Endothelial cell of hepatic sinusoid (primary cell): Measurements from ENCODE around the gene MAGEF1.
"Not testable (repeated sequence)": the region's sequence is repeated elsewhere in the genome, so short reads cannot be mapped to it uniquely, and the experiment has no call there.

Experiments used
- in situ Hi-C: cut with HindIII; loops from 2 replicates; pipeline ENCODE4 v1.10.0; 2017; ENCODE audit warnings: low sequenced_read_pairs

The MAGEF1 gene

GRCh38 chr3:184743248-184743647 is 31.4 kb upstream of the MAGEF1 start:
- in situ Hi-C loops = no loop called here

DNA sequence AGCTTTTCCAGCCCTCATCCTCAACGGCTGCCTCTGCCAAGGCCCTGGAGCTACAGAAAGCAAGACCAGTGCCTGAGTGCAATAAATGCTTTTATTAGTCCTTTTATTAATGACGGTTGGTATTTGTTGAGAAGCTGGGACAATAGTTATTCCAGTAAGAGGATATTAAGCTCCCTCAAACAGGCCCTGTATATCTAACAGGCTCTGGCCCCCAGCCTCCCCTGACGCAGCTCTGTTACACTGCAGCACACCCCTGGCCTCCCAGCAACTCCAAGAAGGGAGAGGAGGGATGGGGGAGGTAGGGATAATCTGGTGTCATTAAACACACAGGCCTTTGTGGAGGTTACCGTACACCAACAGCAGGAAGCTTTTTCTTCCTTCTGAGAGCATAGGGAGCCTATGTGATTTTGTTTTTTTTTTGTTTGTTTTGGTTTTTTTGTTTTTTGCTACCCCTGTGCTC is 30.8 kb upstream of the MAGEF1 start:
- in situ Hi-C loops = no loop called here

- in situ Hi-C loops = no loop called here
Observed at GRCh38 chr3:184741798-184742675, 30.2 kb upstream of the MAGEF1 start.

DNA sequence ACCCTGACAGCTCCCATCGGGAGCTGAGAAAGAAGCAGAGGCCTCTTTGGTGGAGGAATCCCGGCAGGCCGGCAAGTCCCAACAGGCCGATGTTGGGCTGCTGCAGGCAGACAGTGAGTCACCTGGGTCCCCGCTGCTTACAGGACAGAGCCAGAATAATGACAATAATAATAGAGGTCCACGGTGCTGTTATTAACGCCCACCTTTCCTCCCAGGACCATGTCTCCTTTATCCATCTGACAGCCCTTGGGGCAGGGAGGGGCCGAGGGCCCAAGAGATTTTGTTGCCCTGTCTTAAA is 29.3 kb upstream of the MAGEF1 start:
- in situ Hi-C loops = no loop called here

DNA sequence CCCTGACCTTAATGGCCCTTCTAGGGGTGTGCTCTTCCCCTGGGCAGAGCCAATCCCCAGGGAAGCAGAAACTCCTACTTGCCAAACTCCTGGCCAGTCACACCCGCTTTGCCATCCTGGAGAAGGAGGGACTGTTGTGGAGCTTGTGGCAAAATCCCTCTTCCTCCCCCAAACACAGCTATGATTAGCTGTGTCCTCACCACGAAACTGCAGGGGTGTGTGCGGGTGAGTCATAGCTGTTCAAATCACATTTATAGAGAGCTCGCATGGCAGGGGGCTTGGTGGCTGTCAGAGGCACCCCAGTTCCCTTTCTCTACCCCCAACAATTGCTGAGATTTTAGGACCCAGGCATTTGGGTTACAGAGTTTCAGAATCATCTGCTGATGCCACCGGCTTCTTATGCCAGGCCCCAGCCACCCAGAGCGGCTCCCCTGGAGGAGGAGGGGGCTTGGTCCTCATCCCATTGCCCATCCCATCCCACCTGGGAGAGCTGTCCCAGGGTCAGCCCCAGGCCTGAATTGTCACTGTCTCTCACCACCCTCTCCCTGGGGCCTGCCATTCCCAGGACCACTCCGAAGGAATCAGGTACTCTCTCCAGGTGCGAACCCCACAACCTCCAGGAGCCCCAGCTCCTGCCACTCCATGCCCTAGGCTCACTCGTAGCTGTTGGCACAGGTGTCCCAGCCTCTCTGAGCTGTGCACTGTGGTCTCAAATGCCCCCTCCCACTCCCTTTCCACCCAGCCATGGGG is 28.8 kb upstream of the MAGEF1 start:
- in situ Hi-C loops = no loop called here

- in situ Hi-C loops = no loop called here
Observed at GRCh38 chr3:184739594-184740505, 28.0 kb upstream of the MAGEF1 start.

DNA sequence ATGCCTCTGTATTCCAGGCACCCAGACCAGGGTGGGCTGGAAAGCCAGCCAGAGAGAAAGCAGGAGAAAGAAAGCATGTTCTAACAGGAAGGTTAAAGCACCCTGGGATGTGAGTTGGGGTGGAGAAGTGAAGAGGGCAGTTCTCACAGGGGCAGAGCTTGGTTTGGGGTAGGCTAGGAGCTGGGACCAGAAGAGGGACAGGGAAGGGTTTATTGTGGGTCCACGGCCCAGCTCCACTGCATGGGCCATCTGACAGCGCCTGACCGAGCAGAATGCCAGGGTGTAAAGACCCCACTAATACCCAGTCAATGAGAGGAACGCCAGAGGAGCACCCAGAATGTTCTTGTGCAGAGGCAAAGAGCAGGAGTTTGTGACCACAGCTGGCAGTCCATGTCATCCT is 27.1 kb upstream of the MAGEF1 start:
- in situ Hi-C loops = no loop called here

GRCh38 chr3:184738506-184738890 is 26.6 kb upstream of the MAGEF1 start:
- in situ Hi-C loops = no loop called here

DNA sequence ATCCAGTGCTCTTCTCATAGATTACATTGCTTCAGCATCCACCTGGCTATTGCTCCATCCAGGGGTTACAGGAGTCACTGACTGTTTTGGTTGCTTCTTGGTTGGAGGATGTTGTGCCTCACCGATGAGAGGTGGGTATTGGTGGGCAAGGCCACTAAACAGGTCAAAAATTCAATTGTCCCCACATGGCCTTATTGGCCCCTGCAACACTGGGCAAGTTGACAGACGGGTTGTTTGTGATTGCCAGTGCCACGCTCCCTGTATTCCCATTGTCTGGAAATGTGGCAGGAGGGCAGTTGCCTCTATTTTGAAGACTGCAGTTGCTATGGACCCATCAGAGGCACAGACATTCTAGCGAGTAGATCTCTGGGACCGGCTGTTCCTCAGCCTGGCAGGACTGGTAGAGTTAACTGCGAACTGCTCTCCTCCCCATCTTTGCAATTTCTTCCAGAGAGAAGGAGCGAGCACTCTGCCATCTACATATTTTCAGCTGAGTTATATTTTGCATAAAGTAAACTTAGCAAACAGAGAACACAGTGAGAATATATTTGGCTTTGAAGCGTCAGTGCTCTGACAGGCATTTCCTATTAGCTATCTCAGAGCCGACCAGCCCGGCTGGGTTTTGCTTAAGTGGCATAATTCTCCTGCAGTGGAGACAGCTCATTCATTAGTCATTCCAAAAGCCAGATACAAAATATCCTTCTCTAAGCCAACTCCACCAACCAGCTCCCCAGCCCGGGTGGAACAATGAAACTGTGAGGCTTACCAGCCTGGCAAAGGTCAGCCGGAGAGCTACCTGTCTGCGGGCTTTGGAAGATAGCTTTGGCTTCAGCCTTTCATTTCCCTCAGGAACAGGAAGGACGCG is 26.0 kb upstream of the MAGEF1 start:
- in situ Hi-C loops = no loop called here

DNA sequence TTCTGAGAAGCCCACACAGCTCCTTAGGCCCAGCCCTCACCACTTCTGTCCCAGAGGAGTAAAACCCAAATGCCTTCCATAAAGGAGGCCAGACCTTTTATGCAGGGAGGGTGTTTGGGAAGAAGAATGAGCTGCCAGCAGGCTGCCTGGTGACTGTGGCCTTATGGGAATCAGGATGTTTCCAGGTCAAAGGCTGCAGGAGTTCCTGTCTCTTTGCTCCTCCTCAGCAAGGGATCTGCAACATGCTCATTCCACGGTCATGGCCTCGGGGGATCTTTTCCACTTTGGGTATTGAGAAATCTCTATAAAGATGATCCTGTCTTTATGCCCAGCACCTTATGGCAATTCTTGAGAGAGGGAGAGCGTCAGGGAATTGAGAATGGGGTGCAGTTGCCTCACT is 25.2 kb upstream of the MAGEF1 start:
- in situ Hi-C loops = no loop called here

GRCh38 chr3:184734903-184735701 is 23.2 kb upstream of the MAGEF1 start:
- in situ Hi-C loops = loop anchor here (5.0 kb wide), 1 partner anchor 62 kb away; no protein-coding TSS in a partner anchor

GRCh38 chr3:184733971-184734608 is 22.2 kb upstream of the MAGEF1 start:
- in situ Hi-C loops = loop anchor here (5.0 kb wide), 1 partner anchor 63 kb away; no protein-coding TSS in a partner anchor

GRCh38 chr3:184733181-184733580 is 21.3 kb upstream of the MAGEF1 start:
- in situ Hi-C loops = loop anchor here (5.0 kb wide), 1 partner anchor 64 kb away; no protein-coding TSS in a partner anchor

DNA sequence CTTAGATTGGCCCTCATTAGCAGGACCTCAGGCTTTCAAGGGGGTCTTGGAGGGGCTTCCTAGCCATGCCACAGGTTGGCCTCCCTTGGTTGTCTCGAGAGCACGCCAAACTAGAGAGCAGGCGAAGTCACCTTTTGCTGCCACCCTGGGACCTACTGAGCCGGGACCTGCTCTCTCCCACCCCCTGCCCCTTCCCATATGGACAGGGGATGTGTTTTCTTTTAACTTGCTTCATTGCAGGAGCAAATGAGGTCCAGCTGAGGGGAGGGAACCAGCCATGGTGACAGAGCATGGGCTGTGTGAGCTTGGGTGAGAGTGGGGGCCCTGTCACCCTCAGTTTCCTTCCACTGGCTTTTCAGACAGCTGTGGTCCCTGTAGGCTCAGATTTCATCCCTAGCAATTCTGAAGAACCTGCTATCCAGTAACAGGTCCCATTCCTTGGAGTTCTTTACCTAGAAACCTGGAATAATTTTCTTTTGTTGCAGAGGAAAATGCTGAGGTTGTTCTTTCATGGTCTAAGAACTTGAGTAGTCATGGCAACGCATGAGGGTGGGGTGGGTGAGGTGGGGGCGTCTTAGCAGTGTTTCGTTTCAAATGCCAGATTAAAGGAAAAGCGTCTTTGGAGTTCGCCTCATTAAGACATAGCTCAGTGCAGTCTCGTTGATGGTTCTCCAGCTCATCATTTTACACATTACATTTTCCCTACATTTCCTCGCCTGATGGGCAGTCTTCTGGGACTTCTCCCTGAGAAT is 20.1 kb upstream of the MAGEF1 start:
- in situ Hi-C loops = loop anchor here (5.0 kb wide), 1 partner anchor 65 kb away; no protein-coding TSS in a partner anchor

GRCh38 chr3:184730924-184731323 is 19.1 kb upstream of the MAGEF1 start:
- in situ Hi-C loops = loop anchor here (5.0 kb wide), 1 partner anchor 66 kb away; no protein-coding TSS in a partner anchor

DNA sequence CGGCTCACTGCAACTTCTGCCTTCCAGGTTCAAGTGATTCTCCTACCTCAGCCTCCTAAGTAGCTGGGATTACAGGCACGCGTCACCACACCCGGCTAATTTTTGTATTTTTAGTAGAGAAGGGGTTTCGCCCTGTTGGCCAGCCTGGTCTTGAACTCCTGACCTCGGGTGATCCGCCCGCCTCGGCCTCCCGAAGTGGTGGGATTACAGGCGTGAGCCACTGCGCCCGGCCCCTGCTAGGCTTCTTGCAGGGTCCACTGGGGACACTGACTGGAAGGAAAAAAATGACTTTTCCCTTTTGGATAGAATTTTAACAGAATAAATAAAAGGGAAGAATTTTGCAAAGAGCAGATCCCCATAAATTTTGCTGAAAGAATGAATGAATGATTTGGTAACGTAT is 17.3 kb upstream of the MAGEF1 start:
- in situ Hi-C loops = not testable (repeated sequence)

DNA sequence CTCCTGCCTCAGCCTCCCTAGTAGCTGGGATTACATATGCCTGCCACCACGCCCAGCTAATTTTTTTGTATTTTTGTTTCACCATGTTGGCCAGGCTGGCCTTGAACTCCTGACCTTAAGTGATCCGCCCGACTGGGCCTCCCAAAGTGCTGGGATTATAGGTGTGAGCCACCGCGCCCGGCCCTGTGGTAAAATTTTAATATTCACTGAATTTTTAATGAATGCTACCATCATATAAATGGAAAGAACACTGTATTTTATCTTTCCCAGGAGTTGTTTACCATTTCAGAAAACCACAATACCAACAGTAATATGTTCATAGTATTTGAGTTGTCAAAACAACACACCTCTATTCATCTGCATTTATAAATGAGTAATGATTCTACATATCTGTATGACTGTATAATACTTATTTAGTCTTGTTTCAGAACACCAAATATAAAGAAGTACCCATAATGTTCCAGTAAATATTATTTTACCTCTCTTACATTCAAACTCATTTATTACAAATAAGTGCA is 16.2 kb upstream of the MAGEF1 start:
- in situ Hi-C loops = no loop called here
